B cell (primary cell): Measurements from ENCODE around the gene DPT. TPM values are rescaled to one million over a fixed set of nuclear protein-coding genes. Genes with fewer than 3 reads are reported as not detected.

ENCODE experiments used
- ATAC-seq: fragments of 200-7000 bp; cut with Tn5 transposase; one replicate; pipeline ENCODE4 v1.10.0; 2021; ENCODE audit warnings: low read depth, mild to moderate bottlenecking, moderate number of reproducible peaks, moderate library complexity
- CTCF ChIA-PET: fragments of 350-600 bp; sonication (Branson Sonifier 250); formaldehyde crosslinking; loops from one replicate; lab custom pipeline; 2021; ENCODE audit warnings: antibody characterized with exemption, inconsistent platforms; lab: Charles Lee
- POLR2A ChIA-PET: fragments of 350-600 bp; sonication (Branson Sonifier 250); formaldehyde crosslinking; loops from one replicate; lab custom pipeline; 2021; ENCODE audit warnings: antibody characterized with exemption; lab: Charles Lee
- DNase-seq: peaks from one replicate; pipeline ENCODE4 v3.0.0; 2013
- H2AFZ ChIP-seq: 2 replicates; pipeline ENCODE4 v1.6.1; 2012; ENCODE audit warnings: mild to moderate bottlenecking, low read depth, low read length; ENCODE audit not compliant: insufficient read depth, poor library complexity, severe bottlenecking
- H3K27ac ChIP-seq, 2 donors: 1 replicate in 1 of 2; 2 replicates in 1 of 2; pipeline ENCODE4 v1.5.1; 2012 to 2013; ENCODE audit warnings: low read length in 2 of 2, mild to moderate bottlenecking in 2 of 2, moderate library complexity in 1 of 2
- H3K27me3 ChIP-seq, 4 experiments: fragments of 200-600 bp in 1 of 4; sonication (generic) in 1 of 4; replicated peaks in 1 of 4; 1 replicate in 2 of 4; 2 replicates in 2 of 4; pipeline versions ENCODE4 v1.6.1 to v1.7.0; 2013 to 2016; ENCODE audit warnings: low read length in 3 of 4, mild to moderate bottlenecking in 2 of 4, mixed read lengths in 1 of 4, moderate library complexity in 1 of 4; ENCODE audit not compliant: insufficient read depth in 4 of 4, control insufficient read depth in 3 of 4; ENCODE audit errors: control extremely low read depth in 1 of 4
- H3K36me3 ChIP-seq, 2 experiments: replicated peaks in 1 of 2; 1 replicate in 1 of 2; 2 replicates in 1 of 2; pipeline versions ENCODE4 v1.6.1 to v1.7.1; 2013; ENCODE audit warnings: low read length in 1 of 2; ENCODE audit not compliant: insufficient read depth in 2 of 2, control insufficient read depth in 1 of 2; ENCODE audit errors: control extremely low read depth in 1 of 2, extremely low read depth in 1 of 2
- H3K4me1 ChIP-seq, 2 donors: fragments of 200-600 bp in 1 of 2; sonication (generic) in 1 of 2; 1 replicate in 1 of 2; 2 replicates in 1 of 2; pipeline versions ENCODE4 v1.5.1 to v1.6.1; 2013 to 2017; ENCODE audit warnings: low read length in 2 of 2; ENCODE audit not compliant: control insufficient read depth in 2 of 2, insufficient read depth in 2 of 2
- H3K4me2 ChIP-seq: replicated peaks from 2 replicates; pipeline ENCODE3; 2012; ENCODE audit warnings: mild to moderate bottlenecking, low read depth, low read length; ENCODE audit not compliant: poor library complexity, severe bottlenecking
- H3K4me3 ChIP-seq, 5 experiments: fragments of 200-600 bp in 1 of 5; sonication (generic) in 1 of 5; 1 replicate in 3 of 5; 2 replicates in 2 of 5; pipeline versions ENCODE4 v1.5.1 to v1.7.0; 2011 to 2016; ENCODE audit warnings: low read length in 4 of 5, mild to moderate bottlenecking in 4 of 5, low read depth in 2 of 5, control low read depth in 1 of 5, moderate library complexity in 1 of 5; ENCODE audit not compliant: insufficient read depth in 1 of 5; ENCODE audit errors: control extremely low read depth in 1 of 5, extremely low read depth in 1 of 5
- H3K79me2 ChIP-seq: fragments of 200-600 bp; sonication (generic); one replicate; pipeline ENCODE4 v1.6.0; 2016; ENCODE audit warnings: low read length; ENCODE audit not compliant: control insufficient read depth, insufficient read depth
- H3K9ac ChIP-seq: fragments of 200-600 bp; sonication (generic); 2 replicates; pipeline ENCODE4 v1.6.1; 2017; ENCODE audit warnings: mild to moderate bottlenecking, low read length, moderate library complexity
- H3K9me3 ChIP-seq, 3 donors: one replicate each; pipeline versions ENCODE4 v1.6.1 to v1.7.1; 2013; ENCODE audit warnings: low read length in 2 of 3; ENCODE audit not compliant: control insufficient read depth in 2 of 3, insufficient read depth in 1 of 3; ENCODE audit errors: control extremely low read depth in 1 of 3
- H4K20me1 ChIP-seq: 2 replicates; pipeline ENCODE4 v1.6.0; 2012; ENCODE audit warnings: mild to moderate bottlenecking, low read length; ENCODE audit not compliant: insufficient read depth, control insufficient read depth, poor library complexity, severe bottlenecking
- H3K27ac Mint-ChIP-seq: one replicate; pipeline ENCODE4 v1.8.0; 2021; ENCODE audit warnings: mixed read lengths
- H3K27me3 Mint-ChIP-seq: one replicate; pipeline ENCODE4 v1.8.0; 2021; ENCODE audit warnings: mixed read lengths
- H3K4me1 Mint-ChIP-seq: one replicate; pipeline ENCODE4 v1.8.0; 2021; ENCODE audit warnings: mixed read lengths
- H3K4me3 Mint-ChIP-seq: one replicate; pipeline ENCODE4 v1.8.0; 2021; ENCODE audit warnings: mixed read lengths
- H3K9me3 Mint-ChIP-seq: one replicate; pipeline ENCODE4 v1.8.0; 2022; ENCODE audit warnings: mixed read lengths; ENCODE audit not compliant: insufficient read depth
- CTCF ChIP-seq: fragments of 200-600 bp; IDR thresholded peaks from one replicate; pipeline ENCODE4 v1.8.0; 2022; ENCODE audit warnings: antibody characterized with exemption, mild to moderate bottlenecking
- EZH2 ChIP-seq: IDR thresholded peaks from 2 replicates; pipeline ENCODE4 v1.6.1; 2012; ENCODE audit warnings: borderline replicate concordance, low read depth, mild to moderate bottlenecking, moderate library complexity, low read length; ENCODE audit not compliant: insufficient read depth, poor library complexity, severe bottlenecking
- WGBS: methylation state at CpG from one replicate; pipeline ENCODE4 v1.1.5; 2013; ENCODE audit warnings: missing lambda C conversion rate; ENCODE audit not compliant: insufficient coverage; 5-methylcytosine and 5-hydroxymethylcytosine counted together
- intact Hi-C: fragments of 100-400 bp; cut with micrococcal nuclease; formaldehyde crosslinking; loops from one replicate; pipeline ENCODE4 v1.10.0; 2022
- polyA plus RNA-seq: library from polyadenylated mRNA; depleted of rRNA; stranded (reverse); fragments of >200 nt; gene quantifications from 2 replicates; pipeline ENCODE4 v1.2.3, GENCODE V29; 2012
- total RNA-seq, 2 donors: library from RNA; stranded (reverse); fragments of 120-200 nt in 1 of 2; gene quantifications; 1 replicate in 1 of 2; 2 replicates in 1 of 2; pipeline versions ENCODE4 v1.2.3 to v1.2.4, GENCODE V29; 2013 to 2022

The DPT gene
- total and polyA plus RNA-seq, 2 donors (not counting 1 experiment from before 2014, with no cell fraction given) = not detected

GRCh38 chr1:168673974-168674683 is 54.9 kb downstream of the DPT start:
- no peak overlapping the region for H3K4me3 Mint-ChIP-seq
- ChIA-PET POLR2A (no interaction called here), CTCF (no interaction called here)
- Histone ChIP-seq H3K36me3 (no peaks in the 10 kb centered on the region), H3K27me3 (no peaks in the 10 kb centered on the region), H3K79me2 (no peaks in the 10 kb centered on the region), H2AFZ (no peak overlapping the region), H3K27ac (no peak overlapping the region), H4K20me1 (no peaks in the 10 kb centered on the region), H3K4me1 (no peaks in the 10 kb centered on the region), H3K4me2 (no peak overlapping the region), H3K9me3 (peaks cover 0 to 4% (median 0%) of the 10 kb centered on the region in 3 donors), H3K4me3 (no peak overlapping the region), H3K9ac (no peak overlapping the region)
- no peak for TF ChIP-seq EZH2
- TF ChIP-seq CTCF = no peak
- intact Hi-C loops = no loop called here
- no peaks in the 10 kb centered on the region for H3K27me3 Mint-ChIP-seq
- H3K4me1 Mint-ChIP-seq = no peaks in the 10 kb centered on the region
- no peaks in the 10 kb centered on the region for H3K9me3 Mint-ChIP-seq
- ATAC-seq = no peak
- WGBS = no CpG with 5 or more reads among the region's 2 CpGs
- DNase-seq = no peak
- H3K27ac Mint-ChIP-seq = no peak overlapping the region

DNA sequence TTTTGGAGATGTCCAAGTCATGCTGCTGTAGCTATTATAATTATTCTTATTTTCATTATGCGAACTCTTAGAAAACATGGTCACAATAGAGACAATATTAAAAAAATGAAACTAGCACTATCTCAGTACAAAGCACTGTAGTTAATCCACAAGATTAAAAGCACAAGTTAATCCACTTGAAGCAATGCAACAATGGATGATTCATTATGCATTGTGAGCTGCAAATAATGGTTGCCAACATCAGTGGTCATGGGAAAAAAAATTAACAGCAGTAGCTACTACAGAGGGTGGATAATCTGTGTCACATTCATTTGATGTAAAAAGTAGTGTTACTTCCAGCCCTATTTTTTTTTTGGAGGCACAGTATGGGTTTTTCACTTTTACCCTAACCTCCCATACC is 56.7 kb downstream of the DPT start:
- H3K4me1 Mint-ChIP-seq = no peaks in the 10 kb centered on the region
- no peak overlapping the region for H3K4me2 ChIP-seq
- no peak for TF ChIP-seq CTCF
- no peak for TF ChIP-seq EZH2
- H3K4me3 ChIP-seq = no peak overlapping the region
- no peaks in the 10 kb centered on the region for H3K79me2 ChIP-seq
- CTCF ChIA-PET = no interaction called here
- no peak for DNase-seq
- H3K4me3 Mint-ChIP-seq = no peak overlapping the region
- no peaks in the 10 kb centered on the region for H4K20me1 ChIP-seq
- H3K27me3 ChIP-seq = no peaks in the 10 kb centered on the region
- no peak overlapping the region for H2AFZ ChIP-seq
- POLR2A ChIA-PET = no interaction called here
- H3K9me3 ChIP-seq = peaks cover 0 to 4% (median 0%) of the 10 kb centered on the region in 3 donors
- H3K9me3 Mint-ChIP-seq = no peaks in the 10 kb centered on the region
- no peak for ATAC-seq
- no peak overlapping the region for H3K9ac ChIP-seq
- H3K27ac Mint-ChIP-seq = no peak overlapping the region
- WGBS = no CpG with 5 or more reads among the region's 1 CpG
- H3K4me1 ChIP-seq = no peaks in the 10 kb centered on the region
- H3K27ac ChIP-seq = no peak overlapping the region
- H3K36me3 ChIP-seq = no peaks in the 10 kb centered on the region
- H3K27me3 Mint-ChIP-seq = no peaks in the 10 kb centered on the region
- intact Hi-C loops = no loop called here
